HG03521 (cell line): ENCODE measurements around the gene TMEM263.
"Not testable (repeated sequence)": the region's sequence is repeated elsewhere in the genome, so short reads cannot be mapped to it uniquely, and the experiment has no call there.

ENCODE experiments used
- ATAC-seq: cut with Tn5 transposase; IDR thresholded peaks from one replicate; pipeline ENCODE4 v1.9.1; 2021; ENCODE audit warnings: mild to moderate bottlenecking, moderate library complexity; ENCODE audit not compliant: unreplicated experiment

The TMEM263 gene

GRCh38 chr12:106955377-106956047 lies at the start of gene TMEM263:
Gene TMEM263, plus strand, starts transcription at chr12:106955907. Its CDS starts 11,210 bp downstream, at chr12:106967117.
- ATAC-seq = peak; percentile 83

GRCh38 chr12:106906715-106907114 lies 49.0 kb upstream of the TMEM263 start:
- no peak for ATAC-seq

GRCh38 chr12:106907411-106907810 lies 48.3 kb upstream of the TMEM263 start:
- no peak for ATAC-seq

GRCh38 chr12:106907846-106908245 lies 47.9 kb upstream of the TMEM263 start:
- no peak for ATAC-seq

GRCh38 chr12:106908561-106908960 lies 47.1 kb upstream of the TMEM263 start:
- ATAC-seq = no peak

- peak; percentile 34 for ATAC-seq
These were observed 45.5 kb upstream of the TMEM263 start for GRCh38 chr12:106910202-106910601.

- ATAC-seq = no peak
These were observed 44.1 kb upstream of the TMEM263 start for GRCh38 chr12:106911581-106911980.

GRCh38 chr12:106913456-106913855 lies 42.3 kb upstream of the TMEM263 start:
- ATAC-seq = no peak

- ATAC-seq = peak; percentile 74
These were observed 40.7 kb upstream of the TMEM263 start for GRCh38 chr12:106914796-106915634.

GRCh38 chr12:106915635-106916026 lies 40.1 kb upstream of the TMEM263 start:
- ATAC-seq = peak; percentile 11

- ATAC-seq = no peak
These were observed 38.2 kb upstream of the TMEM263 start for GRCh38 chr12:106917503-106917902.

GRCh38 chr12:106918746-106919145 lies 37.0 kb upstream of the TMEM263 start:
- ATAC-seq = no peak

GRCh38 chr12:106919910-106920544 lies 35.7 kb upstream of the TMEM263 start:
- no peak for ATAC-seq

- not testable (repeated sequence) for ATAC-seq
These were observed 33.7 kb upstream of the TMEM263 start for GRCh38 chr12:106921976-106922375.

GRCh38 chr12:106923594-106923993 lies 32.1 kb upstream of the TMEM263 start:
- ATAC-seq = not testable (repeated sequence)

- ATAC-seq = no peak
These were observed 31.3 kb upstream of the TMEM263 start for GRCh38 chr12:106924268-106924861.

- no peak for ATAC-seq
These were observed 29.1 kb upstream of the TMEM263 start for GRCh38 chr12:106926657-106927056.

- ATAC-seq = no peak
These were observed 21.4 kb upstream of the TMEM263 start for GRCh38 chr12:106934277-106934676.

- ATAC-seq = no peak
These were observed 14.1 kb upstream of the TMEM263 start for GRCh38 chr12:106941481-106942156.

- no peak for ATAC-seq
These were observed 12.9 kb upstream of the TMEM263 start for GRCh38 chr12:106942775-106943174.
